ENCODE data around the gene ASB6.
A peak's percentile ranks its signal among the peaks of the same experiment; 100 is the strongest.
"Not testable (repeated sequence)": the region's sequence is repeated elsewhere in the genome, so short reads cannot be mapped to it uniquely, and the experiment has no call there.

Gene ASB6

DNA sequence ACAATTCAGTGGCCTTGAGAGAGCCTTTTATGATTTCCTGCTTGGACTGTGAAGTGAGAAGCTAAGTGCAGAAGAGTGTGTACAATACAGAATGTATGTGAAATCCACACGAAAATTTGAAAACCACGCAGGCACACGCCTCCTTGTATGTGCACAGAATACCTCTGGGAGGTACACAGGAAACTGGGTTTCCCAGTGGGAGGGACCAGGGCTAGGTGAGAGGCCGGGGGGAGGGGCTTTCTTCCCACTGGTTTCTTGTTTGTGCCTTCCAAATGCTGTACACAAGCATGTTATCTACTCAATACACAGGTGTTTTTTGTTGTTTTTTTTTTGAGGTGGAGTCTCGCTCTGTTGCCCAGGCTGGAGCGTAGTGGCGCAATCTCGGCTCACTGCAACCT is 37.2 kb downstream of the ASB6 start:
- DNase-seq: no peak

GRCh38 chr9:129604056-129604765 is 37.7 kb downstream of the ASB6 start:
- DNase-seq: no peak

GRCh38 chr9:129602598-129603415 is 39.1 kb downstream of the ASB6 start:
- no peak for DNase-seq

DNA sequence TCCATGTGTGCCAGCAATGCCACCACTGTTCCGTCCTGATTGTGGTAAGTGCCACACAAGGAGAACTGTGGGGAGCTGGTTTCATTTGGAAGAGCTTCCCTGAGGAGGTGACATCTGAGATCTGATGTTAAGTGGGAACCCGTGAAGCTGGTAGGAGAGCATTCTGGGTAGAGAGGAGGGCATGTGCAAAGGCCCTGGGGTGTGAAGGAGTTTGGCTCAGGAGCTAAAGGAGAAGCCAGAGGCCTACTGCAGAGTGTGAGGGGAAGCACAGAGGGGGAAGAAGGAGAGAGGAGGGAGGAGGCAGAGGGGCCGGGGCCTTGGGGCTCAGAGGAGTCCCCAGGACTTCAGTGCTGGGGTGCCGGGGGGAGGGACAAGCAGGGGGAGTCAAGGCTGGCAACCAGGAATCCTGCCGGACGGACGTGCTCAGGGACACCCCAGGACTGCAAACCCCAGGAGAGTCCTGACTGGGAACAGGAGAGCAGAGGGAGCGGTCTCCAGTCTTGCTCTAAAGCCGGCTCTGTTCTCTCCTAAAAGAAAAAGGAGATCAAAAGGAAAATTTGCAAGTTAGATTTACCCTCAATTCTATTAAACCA is 40.8 kb downstream of the ASB6 start:
- DNase-seq: no peak

- no peak for DNase-seq
Observed at GRCh38 chr9:129598089-129598596, 43.8 kb downstream of the ASB6 start.

GRCh38 chr9:129597355-129598088 is 44.4 kb downstream of the ASB6 start:
- DNase-seq: peak; percentile 80

DNA sequence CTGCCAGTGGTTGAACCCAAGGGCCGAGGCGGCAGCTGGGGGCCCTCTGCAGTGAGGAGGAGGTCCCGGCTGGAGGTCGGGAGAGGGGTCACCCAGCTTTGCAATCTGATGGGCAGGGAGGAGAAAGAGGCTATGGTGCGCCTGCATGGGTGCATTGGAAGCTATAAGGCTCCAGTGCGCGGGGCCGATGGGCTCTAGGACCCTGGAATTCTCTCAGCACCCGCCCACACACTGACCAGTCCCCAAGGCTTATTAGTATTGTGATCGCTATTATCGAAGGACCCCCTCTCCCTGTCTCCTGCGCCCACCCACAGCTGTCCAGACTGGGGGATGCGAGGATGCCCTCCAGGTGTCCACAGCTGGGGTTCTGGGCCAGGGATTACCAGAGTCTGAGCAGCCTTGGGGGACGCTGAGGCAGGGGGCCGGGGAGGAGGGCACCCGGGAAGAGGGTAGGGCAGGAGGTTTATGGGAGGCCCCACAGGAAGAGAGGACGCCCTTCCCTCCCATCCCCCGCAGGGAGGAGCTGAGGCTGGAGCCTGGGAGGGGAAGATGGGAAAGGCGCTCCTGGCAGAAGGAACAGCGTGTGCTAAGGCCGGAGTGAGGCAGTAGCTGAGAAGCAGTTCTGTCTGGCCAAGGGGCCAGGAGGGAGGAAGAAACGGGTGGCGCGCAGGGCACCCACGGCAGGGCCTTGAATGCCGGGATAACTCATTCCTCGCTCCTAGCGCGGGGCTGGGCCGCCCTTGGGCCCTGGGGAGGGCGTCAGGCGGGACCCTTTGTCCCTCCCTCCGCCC is 45.2 kb downstream of the ASB6 start:
- no peak for DNase-seq

- DNase-seq: no peak
Observed at GRCh38 chr9:129595903-129596540, 45.9 kb downstream of the ASB6 start.

GRCh38 chr9:129595311-129595741 is 46.6 kb downstream of the ASB6 start:
- no peak for DNase-seq

DNA sequence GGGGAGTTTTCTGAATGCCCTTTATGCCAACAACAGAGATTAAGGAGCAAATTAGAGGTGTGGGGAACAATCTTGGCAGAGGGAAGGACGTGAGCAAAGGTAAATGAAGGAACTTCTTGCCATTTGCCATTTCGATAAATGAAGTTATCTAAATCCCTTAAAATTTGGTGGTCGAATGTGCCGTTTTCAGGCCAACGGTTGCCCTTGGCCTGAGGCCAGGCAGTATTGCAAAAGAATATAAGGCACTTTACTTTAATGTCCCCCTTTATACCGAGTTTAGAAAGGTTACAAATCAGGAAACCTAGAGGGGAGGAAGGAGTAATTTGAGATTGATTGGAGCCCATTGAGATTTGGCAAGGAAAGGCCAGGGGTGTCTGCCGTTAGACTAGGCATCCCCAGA is 47.3 kb downstream of the ASB6 start:
- DNase-seq: no peak

DNA sequence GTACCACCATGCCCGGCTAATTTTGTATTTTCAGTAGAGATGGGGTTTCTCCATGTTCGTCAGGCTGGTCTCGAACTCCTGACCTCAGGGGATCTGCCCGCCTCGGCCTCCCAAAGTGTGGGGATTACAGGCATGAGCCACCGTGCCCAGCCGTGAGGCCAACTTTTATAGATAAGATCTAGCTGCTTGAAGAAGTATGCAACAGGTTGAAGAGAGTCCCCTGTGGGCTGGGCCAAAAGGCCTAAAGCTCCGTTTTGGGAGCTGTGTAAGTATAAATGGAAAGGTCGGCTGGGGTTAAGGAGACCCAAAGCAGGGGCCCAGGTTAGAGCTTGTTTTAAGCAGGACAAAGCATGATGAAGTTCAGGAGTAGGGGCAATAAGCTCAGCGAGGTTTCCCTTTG is 49.2 kb downstream of the ASB6 start:
- DNase-seq: not testable (repeated sequence)

GRCh38 chr9:129591916-129592315 is 50.0 kb downstream of the ASB6 start:
- DNase-seq: no peak

DNA sequence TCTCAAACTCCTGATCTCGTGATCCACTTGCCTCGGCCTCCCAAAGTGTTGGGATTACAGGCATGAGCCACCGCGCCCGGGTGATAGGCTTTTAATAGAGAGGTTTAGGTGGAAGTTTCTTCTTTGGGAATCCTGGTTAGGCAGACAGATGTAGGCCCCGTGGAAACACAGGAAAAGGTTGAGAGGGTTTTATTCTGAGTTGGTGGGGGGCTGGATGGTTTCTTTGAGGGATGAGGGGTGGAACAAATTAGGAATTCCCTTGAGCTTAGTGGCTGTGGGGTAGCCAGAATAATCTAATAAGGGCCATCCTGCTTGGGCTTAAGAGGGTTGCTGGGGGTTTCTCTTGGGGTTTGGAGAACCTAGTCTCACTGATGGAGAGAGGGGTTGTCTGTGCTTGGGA is 51.5 kb downstream of the ASB6 start:
- no peak for DNase-seq

GRCh38 chr9:129587487-129588262 is 54.3 kb downstream of the ASB6 start:
- DNase-seq: no peak

DNA sequence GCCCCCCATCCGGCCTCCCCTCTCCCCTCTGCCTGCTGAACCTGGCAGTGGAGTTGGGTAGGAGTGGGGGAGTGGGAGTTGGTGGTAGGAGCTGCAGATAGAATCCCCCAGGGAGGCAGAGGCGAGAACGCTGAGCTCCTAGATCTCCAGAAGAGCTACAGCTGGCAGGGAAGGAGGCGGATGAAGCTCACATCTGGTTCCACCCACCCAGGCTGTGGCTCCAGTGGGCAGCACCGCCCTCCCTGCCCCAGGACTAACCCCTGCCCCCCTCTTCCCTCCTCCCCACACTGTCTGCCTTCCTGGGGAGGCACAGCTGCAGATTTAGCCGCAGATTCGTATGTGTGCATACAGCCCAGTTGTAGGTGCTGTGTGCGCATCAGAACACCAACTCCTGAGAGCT is 55.3 kb downstream of the ASB6 start:
- no peak for DNase-seq

- DNase-seq: no peak
Observed at GRCh38 chr9:129586245-129586644, 55.7 kb downstream of the ASB6 start.

GRCh38 chr9:129585352-129585751 is 56.6 kb downstream of the ASB6 start:
- no peak for DNase-seq

All from right forelimb (tissue), 1 donor.